ENCODE results near the gene ASMTL. TPM values are rescaled to one million over a fixed set of nuclear protein-coding genes. Genes with fewer than 3 reads are reported as not detected.
A peak's percentile ranks its signal among the peaks of the same experiment; 100 is the strongest.

Gene ASMTL
- total and polyA plus RNA-seq, 2 experiments from 2014 or later: 53.7 to 61.2 TPM

GRCh38 chrX:1455948-1456280 lies 3.2 kb upstream of the ASMTL start:
- Mint-ChIP-seq H3K4me1 (no peaks in the 10 kb centered on the region; the same call in 2 of the 3 replicates), H3K9me3 (peaks cover 22% of the 10 kb centered on the region), H3K27ac (no peak overlapping the region), H3K36me3 (ENCODE audit: low read depth) (peaks cover 6% of the 10 kb centered on the region; the same call in 2 of the 3 replicates), H3K27me3 (ENCODE audit: insufficient read depth, low read depth, poor library complexity) (peaks cover 5% of the 10 kb centered on the region), H3K4me3 (no peak overlapping the region)
- Histone ChIP-seq H3K9me2 (ENCODE audit: insufficient read depth) (no peaks in the 10 kb centered on the region), H2AFZ (no peak overlapping the region), H3K4me2 (no peak overlapping the region), H3K27ac (ENCODE audit: low read depth) (no peak overlapping the region), H3K4me1 (ENCODE audit: insufficient read depth) (no peaks in the 10 kb centered on the region), H3F3A (replicated peaks; ENCODE audit: low read depth) (no peaks in the 10 kb centered on the region), H4K20me1 (replicated peaks; ENCODE audit: insufficient read depth) (no peaks in the 10 kb centered on the region), H3K36me3 (ENCODE audit: insufficient read depth) (no peaks in the 10 kb centered on the region), H3K4me3 (no peak overlapping the region), H3K79me2 (replicated peaks; ENCODE audit: insufficient read depth) (peaks cover 17% of the 10 kb centered on the region), H3K27me3 (ENCODE audit: insufficient read depth) (no peaks in the 10 kb centered on the region)
- TF ChIP-seq POLR2AphosphoS5 (IDR thresholded peaks at IDR 0.05; ENCODE audit: low read depth) (no peak), EZH2phosphoT487 (IDR thresholded peaks at IDR 0.05; ENCODE audit: unreplicated experiment) (no peak), NANOG (IDR thresholded peaks at IDR 0.05; ENCODE audit: borderline replicate concordance) (no peak), EZH2 (IDR thresholded peaks at IDR 0.05; ENCODE audit: low read depth, unreplicated experiment) (no peak), CTCF (conservative IDR thresholded peaks at IDR 0.05; ENCODE audit: low read depth in 2 of 2) (no peak), ZNF114 (CRISPR knock-in tag; IDR thresholded peaks at IDR 0.05) (no peak), STAT1 (IDR thresholded peaks at IDR 0.05; ENCODE audit: unreplicated experiment) (no peak), REST (IDR thresholded peaks at IDR 0.05; ENCODE audit: unreplicated experiment) (no peak)
- no peak for ATAC-seq
- DNase-seq (ENCODE audit: low spot score): no peak

- Histone ChIP-seq H3K9me2 (ENCODE audit: insufficient read depth) (0 out of 2 replicates have a peak, but pooled peaks cover 6% of the 10 kb centered on the region), H3K27ac (ENCODE audit: low read depth) (no peak overlapping the region), H3K27me3 (ENCODE audit: insufficient read depth) (no peaks in the 10 kb centered on the region), H3K4me2 (no peak overlapping the region), H3K79me2 (replicated peaks; ENCODE audit: insufficient read depth) (peaks cover 34% of the 10 kb centered on the region), H4K20me1 (replicated peaks; ENCODE audit: insufficient read depth) (no peaks in the 10 kb centered on the region), H3K4me1 (ENCODE audit: insufficient read depth) (no peaks in the 10 kb centered on the region), H3K36me3 (ENCODE audit: insufficient read depth) (no peaks in the 10 kb centered on the region), H3K4me3 (no peak overlapping the region), H3F3A (replicated peaks; ENCODE audit: low read depth) (no peaks in the 10 kb centered on the region), H2AFZ (no peak overlapping the region)
- H3K4me1 Mint-ChIP-seq: no peaks in the 10 kb centered on the region; the same call in 2 of the 3 replicates
- peaks cover 17% of the 10 kb centered on the region for H3K36me3 Mint-ChIP-seq (ENCODE audit: low read depth)
- H3K9me3 Mint-ChIP-seq: peaks cover 35% of the 10 kb centered on the region
- no peak overlapping the region; the same call in 2 of the 3 replicates for H3K4me3 Mint-ChIP-seq
- peak; percentile 93 for DNase-seq (ENCODE audit: low spot score)
- no peak overlapping the region for H3K27ac Mint-ChIP-seq
- peaks cover 13% of the 10 kb centered on the region for H3K27me3 Mint-ChIP-seq (ENCODE audit: insufficient read depth, low read depth, poor library complexity)
- ATAC-seq: peak; percentile 67
- TF ChIP-seq CTCF (conservative IDR thresholded peaks at IDR 0.05; ENCODE audit: low read depth in 2 of 2): peak; percentile 66 to 96
These were observed 1.5 kb upstream of the ASMTL start for GRCh38 chrX:1453951-1454785.

Measured in GM23338 (cell line).